MCF 10A (cell line): ENCODE measurements around the gene PAK5. TPM values are rescaled to one million over a fixed set of nuclear protein-coding genes. Genes with fewer than 3 reads are reported as not detected.

Source experiments
- BruUV-seq: library from RNA; stranded (reverse); fragments of 400-500 nt; replicated peaks from 2 replicates; lab custom pipeline; 2021; lab: Mats Ljungman, UMichigan
- CTCF ChIA-PET: fragments of 300-600 bp; sonication (Branson Sonifier 250); formaldehyde crosslinking; extraction: SDS; loops from one replicate; lab custom pipeline; 2021; ENCODE audit warnings: antibody characterized with exemption, inconsistent platforms; lab: Yijun Ruan, JAX
- POLR2A ChIA-PET: fragments of 300-600, 350-650 bp; sonication (Branson Sonifier 250); formaldehyde crosslinking; extraction: SDS; loops from one replicate; lab custom pipeline; 2020; ENCODE audit warnings: antibody characterized with exemption, inconsistent platforms; lab: Yijun Ruan, JAX
- DNase-seq: peaks from one replicate; pipeline ENCODE4 v3.0.0-alpha.2; 2018; ENCODE audit not compliant: unreplicated experiment
- H3K27ac Mint-ChIP-seq: one replicate; pipeline ENCODE4 v1.8.0; 2022; ENCODE audit warnings: mild to moderate bottlenecking, low read depth, mixed read lengths; ENCODE audit not compliant: unreplicated experiment
- H3K27me3 Mint-ChIP-seq: one replicate; pipeline ENCODE4 v1.8.0; 2022; ENCODE audit warnings: mixed read lengths; ENCODE audit not compliant: insufficient read depth, unreplicated experiment
- H3K36me3 Mint-ChIP-seq: one replicate; pipeline ENCODE4 v1.8.0; 2022; ENCODE audit warnings: mild to moderate bottlenecking, moderate library complexity, mixed read lengths; ENCODE audit not compliant: insufficient read depth, unreplicated experiment
- H3K4me1 Mint-ChIP-seq: one replicate; pipeline ENCODE4 v1.8.0; 2022; ENCODE audit warnings: mixed read lengths; ENCODE audit not compliant: insufficient read depth, unreplicated experiment
- H3K4me3 Mint-ChIP-seq: one replicate; pipeline ENCODE4 v1.8.0; 2022; ENCODE audit warnings: mild to moderate bottlenecking, moderate library complexity, mixed read lengths; ENCODE audit not compliant: unreplicated experiment
- H3K9me3 Mint-ChIP-seq: one replicate; pipeline ENCODE4 v1.8.0; 2022; ENCODE audit warnings: mixed read lengths; ENCODE audit not compliant: unreplicated experiment
- intact Hi-C: fragments of 100-400 bp; cut with micrococcal nuclease; formaldehyde crosslinking; loops from 2 replicates; pipeline ENCODE4 v1.14.1; 2022
- total RNA-seq: library from RNA; stranded (reverse); gene quantifications from 2 replicates; pipeline ENCODE4 v1.2.3, GENCODE V29; 2022
- TF ChIP-seq, protein P1 (sequence below): fragments of 200-600 bp; IDR thresholded peaks from one replicate; pipeline ENCODE4 v1.8.0; 2022; ENCODE audit warnings: antibody characterized with exemption, mild to moderate bottlenecking; ENCODE audit not compliant: unreplicated experiment

Gene PAK5
- total RNA-seq, 1 experiment from 2014 or later: not detected

DNA sequence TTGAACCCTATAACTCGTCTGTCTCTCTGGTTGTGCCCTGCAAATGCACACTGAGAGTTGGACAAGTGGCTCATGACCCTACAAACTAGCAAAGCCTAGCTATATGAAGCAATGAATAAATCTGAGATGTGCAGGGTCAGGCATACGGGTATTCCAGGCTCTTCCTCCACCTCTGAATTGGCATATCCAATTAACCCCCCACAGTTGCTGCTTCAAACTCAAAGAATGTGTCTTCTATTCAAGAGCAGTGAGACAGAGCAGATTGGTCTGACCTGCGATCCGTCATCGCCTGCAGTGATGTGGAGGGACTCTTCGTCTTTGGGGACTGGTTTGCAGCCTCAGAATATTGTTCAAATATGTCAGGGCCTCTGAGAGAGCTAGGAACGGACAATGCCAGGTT is 264.7 kb downstream of the PAK5 start:
- Mint-ChIP-seq H3K27me3 (no peaks in the 10 kb centered on the region), H3K36me3 (no peaks in the 10 kb centered on the region), H3K9me3 (peaks cover 4% of the 10 kb centered on the region), H3K4me1 (no peaks in the 10 kb centered on the region), H3K27ac (no peak overlapping the region), H3K4me3 (no peak overlapping the region)
- no peak for DNase-seq
- BruUV-seq: no TSS peak
- ChIA-PET POLR2A (interaction anchor here (0.6 kb wide), 1 partner anchor 639 kb away, joined by 3 read pairs; no protein-coding TSS in a partner anchor), CTCF (interaction anchor here (1.5 to 1.6 kb wide), 2 partner anchors 9 to 166 kb away, joined by 5 read pairs; no protein-coding TSS in a partner anchor)
- intact Hi-C loops: no loop called here
- TF ChIP-seq, protein P1, sequence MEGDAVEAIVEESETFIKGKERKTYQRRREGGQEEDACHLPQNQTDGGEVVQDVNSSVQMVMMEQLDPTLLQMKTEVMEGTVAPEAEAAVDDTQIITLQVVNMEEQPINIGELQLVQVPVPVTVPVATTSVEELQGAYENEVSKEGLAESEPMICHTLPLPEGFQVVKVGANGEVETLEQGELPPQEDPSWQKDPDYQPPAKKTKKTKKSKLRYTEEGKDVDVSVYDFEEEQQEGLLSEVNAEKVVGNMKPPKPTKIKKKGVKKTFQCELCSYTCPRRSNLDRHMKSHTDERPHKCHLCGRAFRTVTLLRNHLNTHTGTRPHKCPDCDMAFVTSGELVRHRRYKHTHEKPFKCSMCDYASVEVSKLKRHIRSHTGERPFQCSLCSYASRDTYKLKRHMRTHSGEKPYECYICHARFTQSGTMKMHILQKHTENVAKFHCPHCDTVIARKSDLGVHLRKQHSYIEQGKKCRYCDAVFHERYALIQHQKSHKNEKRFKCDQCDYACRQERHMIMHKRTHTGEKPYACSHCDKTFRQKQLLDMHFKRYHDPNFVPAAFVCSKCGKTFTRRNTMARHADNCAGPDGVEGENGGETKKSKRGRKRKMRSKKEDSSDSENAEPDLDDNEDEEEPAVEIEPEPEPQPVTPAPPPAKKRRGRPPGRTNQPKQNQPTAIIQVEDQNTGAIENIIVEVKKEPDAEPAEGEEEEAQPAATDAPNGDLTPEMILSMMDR: no peak

DNA sequence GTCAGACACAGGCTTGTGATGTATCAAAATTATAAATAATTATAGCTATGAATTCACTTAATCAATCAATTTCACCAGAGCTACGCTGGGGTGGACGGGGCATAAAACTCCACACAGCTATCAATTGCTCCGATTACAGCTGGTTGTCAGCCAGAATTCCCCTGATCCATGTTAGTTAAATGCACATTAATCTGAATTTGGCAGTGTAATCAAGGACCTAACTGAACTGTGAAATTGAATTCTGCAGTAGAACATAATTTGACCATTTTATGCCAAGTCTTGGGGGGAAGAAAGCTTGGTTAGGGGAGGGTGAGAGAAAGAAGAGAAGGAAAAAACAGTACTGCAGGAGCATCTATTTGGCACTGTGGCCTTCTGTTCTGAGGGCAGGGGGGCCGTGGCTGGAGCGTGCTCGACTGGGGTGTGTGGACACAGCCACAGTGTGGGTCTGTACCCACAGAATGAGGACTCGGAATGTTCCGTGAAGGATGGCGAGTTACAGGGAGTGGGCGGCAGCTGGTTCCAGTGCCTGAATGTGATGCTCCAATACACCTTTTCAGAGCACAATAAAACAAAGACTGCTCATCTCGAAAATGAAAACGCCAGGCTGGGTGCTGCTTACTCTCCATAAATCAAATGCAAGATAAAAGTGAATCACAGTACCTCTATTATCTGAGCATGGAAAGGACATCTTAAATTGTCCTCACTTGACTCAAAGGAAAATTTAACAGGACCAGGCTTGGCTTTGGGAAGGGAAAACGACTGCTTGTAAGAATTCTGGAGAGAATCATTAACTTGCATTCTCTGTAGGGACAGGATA is 265.3 kb downstream of the PAK5 start:
- DNase-seq: no peak
- BruUV-seq: no TSS peak
- Mint-ChIP-seq H3K4me3 (no peak overlapping the region), H3K9me3 (peaks cover 8% of the 10 kb centered on the region), H3K4me1 (no peaks in the 10 kb centered on the region), H3K36me3 (no peaks in the 10 kb centered on the region), H3K27ac (no peak overlapping the region), H3K27me3 (no peaks in the 10 kb centered on the region)
- TF ChIP-seq, protein P1: no peak
- ChIA-PET POLR2A (interaction anchor here (0.6 kb wide), 1 partner anchor 640 kb away, joined by 3 read pairs; no protein-coding TSS in a partner anchor), CTCF (interaction anchor here (0.5 to 1.6 kb wide), 5 partner anchors 9 to 670 kb away, joined by 3 to 5 read pairs (median 4); no protein-coding TSS in a partner anchor)
- intact Hi-C loops: no loop called here

DNA sequence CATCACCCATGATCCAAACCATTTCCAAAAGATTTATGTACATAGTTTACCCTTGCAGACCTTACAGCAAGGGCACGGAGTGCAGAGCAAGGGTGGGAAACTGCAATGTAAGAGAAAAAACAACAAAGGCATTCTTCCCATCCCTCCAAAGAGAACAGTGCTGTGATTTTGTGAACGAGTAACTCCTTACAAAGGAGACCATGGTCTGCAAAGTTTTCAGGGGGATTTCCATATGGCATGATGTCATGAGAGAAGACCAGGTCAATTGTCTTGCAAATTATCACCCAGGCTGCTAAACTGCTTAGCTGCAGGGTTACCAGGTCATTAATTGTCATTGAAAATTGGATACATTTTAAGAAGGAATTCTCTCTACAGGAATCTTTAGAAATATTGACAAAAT is 266.2 kb downstream of the PAK5 start:
- POLR2A ChIA-PET: no interaction called here
- H3K27ac Mint-ChIP-seq: no peak overlapping the region
- H3K4me1 Mint-ChIP-seq: no peaks in the 10 kb centered on the region
- intact Hi-C loops: no loop called here
- peaks cover 8% of the 10 kb centered on the region for H3K9me3 Mint-ChIP-seq
- CTCF ChIA-PET: interaction anchor here (0.5 to 1.6 kb wide), 4 partner anchors 10 to 433 kb away, joined by 3 to 5 read pairs (median 4); no protein-coding TSS in a partner anchor
- no peaks in the 10 kb centered on the region for H3K27me3 Mint-ChIP-seq
- no TSS peak for BruUV-seq
- TF ChIP-seq, protein P1: no peak
- no peaks in the 10 kb centered on the region for H3K36me3 Mint-ChIP-seq
- no peak overlapping the region for H3K4me3 Mint-ChIP-seq
- no peak for DNase-seq

DNA sequence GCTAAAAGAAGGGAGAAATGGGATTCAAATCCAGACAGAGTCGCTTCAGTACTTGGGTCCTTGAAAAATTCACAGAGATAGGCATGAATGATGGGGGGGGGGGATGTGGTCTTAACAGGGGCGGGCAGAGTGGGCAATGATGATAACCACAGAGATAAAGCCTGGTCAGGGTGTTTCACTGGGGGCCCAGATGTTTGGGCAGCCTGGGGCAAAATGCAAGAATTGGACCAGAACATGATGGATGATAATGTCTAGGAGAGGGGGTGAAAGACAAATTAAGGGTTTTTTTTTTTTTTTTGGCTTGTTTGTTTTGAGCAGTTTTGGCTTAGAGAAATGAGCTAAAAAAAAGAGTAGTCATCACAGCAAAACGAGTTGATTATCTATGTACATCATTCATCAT is 267.1 kb downstream of the PAK5 start:
- TF ChIP-seq, protein P1: no peak
- no TSS peak for BruUV-seq
- H3K4me1 Mint-ChIP-seq: no peaks in the 10 kb centered on the region
- intact Hi-C loops: no loop called here
- H3K9me3 Mint-ChIP-seq: peaks cover 8% of the 10 kb centered on the region
- no peak overlapping the region for H3K27ac Mint-ChIP-seq
- ChIA-PET POLR2A (interaction anchor here (0.7 kb wide), 1 partner anchor 1151 kb away, joined by 3 read pairs; no protein-coding TSS in a partner anchor), CTCF (interaction anchor here (0.7 to 1.5 kb wide), 3 partner anchors 68 to 164 kb away, joined by 3 to 6 read pairs (median 4); no protein-coding TSS in a partner anchor)
- no peaks in the 10 kb centered on the region for H3K27me3 Mint-ChIP-seq
- no peaks in the 10 kb centered on the region for H3K36me3 Mint-ChIP-seq
- no peak for DNase-seq
- no peak overlapping the region for H3K4me3 Mint-ChIP-seq
